Cardiac muscle cell (in vitro differentiated cells and primary cell): ENCODE results near the gene RACGAP1. TPM values are rescaled to one million over a fixed set of nuclear protein-coding genes. Genes with fewer than 3 reads are reported as not detected.

Experiments used
- DNase-seq, 2 donors: peaks; one replicate each; pipeline versions ENCODE4 v3.0.0 to v3.0.0-alpha.2; 2010 to 2017; ENCODE audit warnings: low read depth in 1 of 2, low spot score in 1 of 2
- H3K27ac ChIP-seq: fragments of 200-600 bp; sonication (generic); 2 replicates; pipeline ENCODE4 v1.5.1; 2016
- H3K27me3 ChIP-seq: fragments of 200-600 bp; sonication (generic); 2 replicates; pipeline ENCODE4 v1.6.0; 2016; ENCODE audit warnings: control low read depth
- H3K36me3 ChIP-seq: fragments of 200-600 bp; sonication (generic); 2 replicates; pipeline ENCODE4 v1.5.1; 2016; ENCODE audit warnings: control low read depth
- H3K4me1 ChIP-seq: fragments of 200-600 bp; sonication (generic); 2 replicates; pipeline ENCODE4 v1.8.1; 2017; ENCODE audit warnings: low read depth, mild to moderate bottlenecking, mixed run types
- H3K4me3 ChIP-seq: fragments of 200-600 bp; sonication (generic); 2 replicates; pipeline ENCODE4 v1.5.1; 2016; ENCODE audit warnings: mild to moderate bottlenecking
- H3K9me3 ChIP-seq: fragments of 200-600 bp; sonication (generic); 2 replicates; pipeline ENCODE4 v1.5.1; 2017; ENCODE audit warnings: low read depth, mild to moderate bottlenecking, control low read depth
- polyA plus RNA-seq: library from polyadenylated mRNA; unstranded; fragments of >200 nt; fragmentation: Nextera tagmentation; extraction: Ambion mirVana; gene quantifications from 2 replicates; pipeline ENCODE4 v1.2.1, GENCODE V29; 2016
- total RNA-seq: library from RNA; depleted of rRNA; stranded (reverse); fragments of >200 nt; gene quantifications from 2 replicates; pipeline ENCODE4 v1.2.3, GENCODE V29; 2016
- TF ChIP-seq, protein P1 (sequence below): IDR thresholded peaks from 2 replicates; pipeline ENCODE4 v1.5.1; 2012; ENCODE audit warnings: low read depth, mild to moderate bottlenecking, low read length

RACGAP1 gene, protein sequence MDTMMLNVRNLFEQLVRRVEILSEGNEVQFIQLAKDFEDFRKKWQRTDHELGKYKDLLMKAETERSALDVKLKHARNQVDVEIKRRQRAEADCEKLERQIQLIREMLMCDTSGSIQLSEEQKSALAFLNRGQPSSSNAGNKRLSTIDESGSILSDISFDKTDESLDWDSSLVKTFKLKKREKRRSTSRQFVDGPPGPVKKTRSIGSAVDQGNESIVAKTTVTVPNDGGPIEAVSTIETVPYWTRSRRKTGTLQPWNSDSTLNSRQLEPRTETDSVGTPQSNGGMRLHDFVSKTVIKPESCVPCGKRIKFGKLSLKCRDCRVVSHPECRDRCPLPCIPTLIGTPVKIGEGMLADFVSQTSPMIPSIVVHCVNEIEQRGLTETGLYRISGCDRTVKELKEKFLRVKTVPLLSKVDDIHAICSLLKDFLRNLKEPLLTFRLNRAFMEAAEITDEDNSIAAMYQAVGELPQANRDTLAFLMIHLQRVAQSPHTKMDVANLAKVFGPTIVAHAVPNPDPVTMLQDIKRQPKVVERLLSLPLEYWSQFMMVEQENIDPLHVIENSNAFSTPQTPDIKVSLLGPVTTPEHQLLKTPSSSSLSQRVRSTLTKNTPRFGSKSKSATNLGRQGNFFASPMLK
- total RNA-seq = 10.4 and 63.9 TPM in 2 replicates
- polyA plus RNA-seq = 13.4 and 57.3 TPM in 2 replicates

DNA sequence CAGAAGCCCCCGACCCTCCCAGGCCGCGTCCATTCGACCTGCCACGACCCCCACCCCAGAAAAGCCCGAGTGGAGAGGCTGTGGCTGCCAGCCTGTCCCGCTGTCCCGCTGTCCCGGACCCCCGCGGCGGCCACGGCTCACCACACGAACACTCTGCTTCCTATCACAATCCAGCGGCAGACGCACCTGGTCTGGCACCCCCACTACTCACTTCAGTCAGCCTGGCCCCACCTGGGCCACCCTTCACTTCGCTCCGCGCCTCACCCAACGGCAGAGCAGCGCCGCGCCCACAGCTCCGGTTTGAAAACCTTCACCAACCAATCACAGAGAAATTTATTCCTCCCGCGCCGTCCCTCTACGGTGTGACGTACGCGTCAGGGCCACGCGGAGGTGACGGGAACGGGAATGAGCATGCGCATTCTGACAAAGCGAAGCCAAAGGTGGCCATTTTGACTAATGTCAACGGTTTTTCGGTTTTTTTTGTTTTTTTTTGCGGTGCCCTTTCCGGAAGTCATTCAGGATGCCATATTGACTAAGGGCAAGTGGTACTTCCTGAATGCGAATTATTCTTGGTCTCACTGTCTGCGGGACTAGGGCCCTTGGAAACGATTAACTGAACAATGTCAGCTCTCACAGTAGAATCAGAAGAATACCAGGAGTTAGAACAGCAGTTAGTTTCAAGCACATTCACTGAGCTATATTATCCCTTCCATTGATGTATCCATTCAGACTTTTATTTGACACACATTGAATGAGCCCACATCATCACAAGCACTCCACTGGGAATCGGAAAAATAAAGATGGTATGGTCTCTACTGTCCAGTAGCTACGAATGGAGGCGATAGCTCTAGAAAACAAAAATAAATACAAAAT is at the start of gene RACGAP1:
Gene RACGAP1 (minus strand): TSS at position 308 of the 873 bp plus-strand sequence. CDS start 8,779 bp downstream, outside the sequence.
- DNase-seq = peak; percentile 98 to 99
- H3K27ac ChIP-seq = peak within 1 kb of the TSS; percentile 61
- H3K36me3 ChIP-seq = no peaks in the 10 kb centered on the region
- H3K4me1 ChIP-seq = no peaks in the 10 kb centered on the region
- peak within 1 kb of the TSS; percentile 77 for H3K4me3 ChIP-seq
- H3K9me3 ChIP-seq = no peaks in the 10 kb centered on the region
- no peaks in the 10 kb centered on the region for H3K27me3 ChIP-seq
- TF ChIP-seq, protein P1, sequence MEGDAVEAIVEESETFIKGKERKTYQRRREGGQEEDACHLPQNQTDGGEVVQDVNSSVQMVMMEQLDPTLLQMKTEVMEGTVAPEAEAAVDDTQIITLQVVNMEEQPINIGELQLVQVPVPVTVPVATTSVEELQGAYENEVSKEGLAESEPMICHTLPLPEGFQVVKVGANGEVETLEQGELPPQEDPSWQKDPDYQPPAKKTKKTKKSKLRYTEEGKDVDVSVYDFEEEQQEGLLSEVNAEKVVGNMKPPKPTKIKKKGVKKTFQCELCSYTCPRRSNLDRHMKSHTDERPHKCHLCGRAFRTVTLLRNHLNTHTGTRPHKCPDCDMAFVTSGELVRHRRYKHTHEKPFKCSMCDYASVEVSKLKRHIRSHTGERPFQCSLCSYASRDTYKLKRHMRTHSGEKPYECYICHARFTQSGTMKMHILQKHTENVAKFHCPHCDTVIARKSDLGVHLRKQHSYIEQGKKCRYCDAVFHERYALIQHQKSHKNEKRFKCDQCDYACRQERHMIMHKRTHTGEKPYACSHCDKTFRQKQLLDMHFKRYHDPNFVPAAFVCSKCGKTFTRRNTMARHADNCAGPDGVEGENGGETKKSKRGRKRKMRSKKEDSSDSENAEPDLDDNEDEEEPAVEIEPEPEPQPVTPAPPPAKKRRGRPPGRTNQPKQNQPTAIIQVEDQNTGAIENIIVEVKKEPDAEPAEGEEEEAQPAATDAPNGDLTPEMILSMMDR = no peak

DNA sequence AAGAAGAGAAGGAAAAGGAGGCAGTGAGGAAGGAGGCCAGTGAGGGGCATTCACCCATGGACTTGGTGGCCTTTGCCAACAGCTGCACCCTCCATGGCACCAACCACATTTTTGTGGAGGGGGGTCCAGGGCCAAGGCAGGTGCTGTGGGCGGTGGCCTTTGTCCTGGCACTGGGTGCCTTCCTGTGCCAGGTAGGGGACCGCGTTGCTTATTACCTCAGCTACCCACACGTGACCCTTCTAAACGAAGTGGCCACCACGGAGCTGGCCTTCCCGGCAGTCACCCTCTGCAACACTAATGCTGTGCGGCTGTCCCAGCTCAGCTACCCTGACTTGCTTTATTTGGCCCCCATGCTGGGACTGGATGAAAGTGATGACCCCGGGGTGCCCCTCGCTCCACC is 48.4 kb upstream of the RACGAP1 start:
- Histone ChIP-seq H3K27ac (no peak overlapping the region), H3K9me3 (no peaks in the 10 kb centered on the region), H3K36me3 (no peaks in the 10 kb centered on the region), H3K4me1 (peaks cover 13% of the 10 kb centered on the region), H3K27me3 (no peaks in the 10 kb centered on the region), H3K4me3 (no peak overlapping the region)
- TF ChIP-seq, protein P1 = no peak
- no peak for DNase-seq

DNA sequence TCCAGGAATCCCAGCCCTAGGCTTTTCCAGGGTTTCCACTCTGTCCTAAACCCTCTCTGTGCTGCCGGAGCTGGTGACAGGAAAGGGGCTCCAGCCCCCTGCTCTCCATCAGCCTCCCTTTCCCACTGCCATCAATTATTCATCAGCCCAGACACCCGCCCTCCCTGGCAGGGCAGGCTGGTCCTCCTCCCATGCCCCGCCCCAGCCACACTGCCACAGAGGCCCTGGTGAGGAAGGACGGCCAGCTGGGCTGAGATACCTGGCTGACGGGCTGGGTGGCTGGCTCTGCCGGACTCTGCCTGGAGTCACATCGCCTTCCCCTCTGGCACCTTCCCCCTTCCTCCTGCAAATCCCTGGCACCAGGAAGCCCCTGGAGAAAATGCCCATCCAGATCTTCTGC is 47.9 kb upstream of the RACGAP1 start:
- TF ChIP-seq, protein P1 = no peak
- no peaks in the 10 kb centered on the region for H3K27me3 ChIP-seq
- no peaks in the 10 kb centered on the region for H3K9me3 ChIP-seq
- H3K4me3 ChIP-seq = no peak overlapping the region
- no peaks in the 10 kb centered on the region for H3K36me3 ChIP-seq
- peaks cover 13% of the 10 kb centered on the region for H3K4me1 ChIP-seq
- no peak for DNase-seq
- H3K27ac ChIP-seq = no peak overlapping the region

DNA sequence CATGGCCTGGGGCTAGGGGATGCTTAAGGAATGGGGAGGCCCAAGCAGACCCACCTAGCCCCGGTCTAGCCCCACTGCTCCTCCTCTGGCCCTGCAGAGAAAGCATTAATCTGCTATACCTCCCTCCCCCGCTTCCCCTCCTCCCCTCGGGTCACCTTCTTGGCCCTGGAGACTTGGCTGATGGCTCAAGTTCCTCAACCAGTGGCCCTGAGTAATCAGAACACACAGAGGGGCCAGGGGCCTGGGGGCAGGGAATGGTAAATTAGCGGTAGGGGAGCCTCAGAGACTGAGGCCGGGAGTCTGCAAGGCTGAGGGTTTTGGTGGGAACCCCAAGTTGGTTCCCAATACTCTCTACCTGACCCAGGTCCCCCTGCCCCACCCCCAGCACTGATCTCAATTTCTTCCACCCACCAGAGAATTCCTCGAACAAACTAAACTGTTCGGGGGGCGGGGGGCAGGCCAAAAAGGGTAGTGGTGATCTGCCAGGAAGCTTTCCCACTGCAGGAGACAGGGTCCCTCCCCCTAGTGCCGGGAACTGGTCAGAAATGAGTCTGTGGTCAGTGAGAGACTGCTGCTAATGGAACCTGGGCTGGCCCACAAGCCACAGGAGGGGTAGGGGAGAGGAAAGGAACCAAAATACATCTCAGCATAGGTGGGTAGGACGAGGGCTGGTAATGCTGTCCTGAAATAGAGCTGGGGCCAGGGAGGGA is 47.1 kb upstream of the RACGAP1 start:
- Histone ChIP-seq H3K4me3 (no peak overlapping the region), H3K9me3 (no peaks in the 10 kb centered on the region), H3K4me1 (peaks cover 8% of the 10 kb centered on the region), H3K27me3 (no peaks in the 10 kb centered on the region), H3K36me3 (no peaks in the 10 kb centered on the region), H3K27ac (no peak overlapping the region)
- TF ChIP-seq, protein P1 = no peak
- DNase-seq = no peak
